ENCODE measurements around the gene GRIN2A. TPM values are rescaled to one million over a fixed set of nuclear protein-coding genes. Genes with fewer than 3 reads are reported as not detected.

The GRIN2A gene
- total and polyA plus RNA-seq, 2 donors (not counting 1 experiment from before 2014, with no cell fraction given): 0.44 TPM; not detected in 1

DNA sequence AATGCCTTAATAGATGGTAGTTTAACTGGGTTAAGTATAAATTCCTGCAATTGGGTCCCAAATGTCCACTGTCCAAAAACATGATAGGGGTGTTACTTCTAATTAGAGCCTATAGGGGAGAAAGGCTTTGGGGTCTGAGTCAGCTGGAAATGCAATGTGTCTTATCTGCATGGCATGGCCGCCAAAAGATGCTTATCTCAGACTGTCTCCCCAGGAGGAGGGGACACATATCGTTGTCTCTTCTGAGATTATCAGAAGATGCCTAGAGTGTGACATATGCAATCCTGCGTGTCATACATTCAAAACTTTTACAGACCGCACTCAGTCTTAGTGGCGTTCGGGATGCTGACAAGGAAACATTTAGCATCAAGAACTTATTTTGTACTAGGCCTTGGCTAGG is 442.9 kb downstream of the GRIN2A start:
- DNase-seq (no peak), ATAC-seq (ENCODE audit: low read depth) (no peak)
- no peaks in the 10 kb centered on the region for H3K27me3 ChIP-seq (replicated peaks in 1 of 4; ENCODE audit: control extremely low read depth in 1 of 4, control insufficient read depth in 3 of 4, insufficient read depth in 4 of 4, low read length in 3 of 4)
- H2AFZ ChIP-seq (ENCODE audit: insufficient read depth, low read depth, low read length, poor library complexity, severe bottlenecking): no peak overlapping the region
- Mint-ChIP-seq H3K9me3 (ENCODE audit: insufficient read depth) (no peaks in the 10 kb centered on the region), H3K27me3 (peaks cover 5% of the 10 kb centered on the region), H3K4me1 (no peaks in the 10 kb centered on the region), H3K4me3 (no peak overlapping the region), H3K27ac (no peak overlapping the region)
- ChIA-PET CTCF (no interaction called here), POLR2A (no interaction called here)
- 93% methylated on average over 6 of the region's 6 CpGs for WGBS (ENCODE audit: insufficient coverage)
- no peak overlapping the region for H3K27ac ChIP-seq (ENCODE audit: low read length in 2 of 2)
- H3K36me3 ChIP-seq (replicated peaks in 1 of 2; ENCODE audit: control extremely low read depth in 1 of 2, control insufficient read depth in 1 of 2, extremely low read depth in 1 of 2, insufficient read depth in 2 of 2, low read length in 1 of 2): no peaks in the 10 kb centered on the region
- TF ChIP-seq, protein P1, sequence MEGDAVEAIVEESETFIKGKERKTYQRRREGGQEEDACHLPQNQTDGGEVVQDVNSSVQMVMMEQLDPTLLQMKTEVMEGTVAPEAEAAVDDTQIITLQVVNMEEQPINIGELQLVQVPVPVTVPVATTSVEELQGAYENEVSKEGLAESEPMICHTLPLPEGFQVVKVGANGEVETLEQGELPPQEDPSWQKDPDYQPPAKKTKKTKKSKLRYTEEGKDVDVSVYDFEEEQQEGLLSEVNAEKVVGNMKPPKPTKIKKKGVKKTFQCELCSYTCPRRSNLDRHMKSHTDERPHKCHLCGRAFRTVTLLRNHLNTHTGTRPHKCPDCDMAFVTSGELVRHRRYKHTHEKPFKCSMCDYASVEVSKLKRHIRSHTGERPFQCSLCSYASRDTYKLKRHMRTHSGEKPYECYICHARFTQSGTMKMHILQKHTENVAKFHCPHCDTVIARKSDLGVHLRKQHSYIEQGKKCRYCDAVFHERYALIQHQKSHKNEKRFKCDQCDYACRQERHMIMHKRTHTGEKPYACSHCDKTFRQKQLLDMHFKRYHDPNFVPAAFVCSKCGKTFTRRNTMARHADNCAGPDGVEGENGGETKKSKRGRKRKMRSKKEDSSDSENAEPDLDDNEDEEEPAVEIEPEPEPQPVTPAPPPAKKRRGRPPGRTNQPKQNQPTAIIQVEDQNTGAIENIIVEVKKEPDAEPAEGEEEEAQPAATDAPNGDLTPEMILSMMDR (IDR thresholded peaks at IDR 0.05): no peak
- no peak for TF ChIP-seq EZH2 (IDR thresholded peaks at IDR 0.05; ENCODE audit: borderline replicate concordance, insufficient read depth, low read depth, low read length, poor library complexity, severe bottlenecking)
- H3K9me3 ChIP-seq (ENCODE audit: control extremely low read depth in 1 of 3, control insufficient read depth in 2 of 3, insufficient read depth in 1 of 3, low read length in 2 of 3): no peaks in the 10 kb centered on the region
- H3K4me3 ChIP-seq (ENCODE audit: control extremely low read depth in 1 of 5, extremely low read depth in 1 of 5, insufficient read depth in 1 of 5, low read depth in 2 of 5, low read length in 4 of 5): no peak overlapping the region
- H4K20me1 ChIP-seq (ENCODE audit: control insufficient read depth, insufficient read depth, low read length, poor library complexity, severe bottlenecking): no peaks in the 10 kb centered on the region
- H3K4me2 ChIP-seq (replicated peaks; ENCODE audit: low read depth, low read length, poor library complexity, severe bottlenecking): no peak overlapping the region
- H3K4me1 ChIP-seq (ENCODE audit: control insufficient read depth in 2 of 2, insufficient read depth in 2 of 2, low read length in 2 of 2): no peaks in the 10 kb centered on the region
- intact Hi-C loops (cut with micrococcal nuclease): no loop called here
- H3K9ac ChIP-seq (ENCODE audit: low read length): no peak overlapping the region
- no peaks in the 10 kb centered on the region for H3K79me2 ChIP-seq (ENCODE audit: control insufficient read depth, insufficient read depth, low read length)

DNA sequence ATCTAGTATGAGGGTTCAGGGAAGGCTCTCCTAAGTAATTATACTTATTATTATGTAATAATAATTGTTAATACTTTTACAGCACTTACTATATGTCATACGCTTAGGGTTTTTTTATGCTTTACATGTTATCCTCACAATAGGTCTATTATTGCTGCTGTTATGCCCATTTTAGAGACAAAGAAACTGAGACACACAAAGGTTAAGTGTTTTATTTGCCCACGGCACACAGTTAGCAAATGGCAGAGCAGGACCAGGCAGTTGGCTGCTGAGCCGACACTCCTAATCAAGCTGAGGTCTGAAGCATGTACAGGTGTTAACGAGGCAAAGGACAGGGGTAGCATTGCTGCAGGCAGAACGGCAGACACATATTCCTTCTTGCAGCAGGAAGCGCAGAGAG is 443.5 kb downstream of the GRIN2A start:
- H2AFZ ChIP-seq (ENCODE audit: insufficient read depth, low read depth, low read length, poor library complexity, severe bottlenecking): no peak overlapping the region
- H4K20me1 ChIP-seq (ENCODE audit: control insufficient read depth, insufficient read depth, low read length, poor library complexity, severe bottlenecking): no peaks in the 10 kb centered on the region
- H3K4me1 ChIP-seq (ENCODE audit: control insufficient read depth in 2 of 2, insufficient read depth in 2 of 2, low read length in 2 of 2): no peaks in the 10 kb centered on the region
- intact Hi-C loops (cut with micrococcal nuclease): no loop called here
- WGBS (ENCODE audit: insufficient coverage): 89% methylated on average over 5 of the region's 6 CpGs
- DNase-seq (no peak), ATAC-seq (ENCODE audit: low read depth) (no peak)
- no peaks in the 10 kb centered on the region for H3K9me3 Mint-ChIP-seq (ENCODE audit: insufficient read depth)
- no peaks in the 10 kb centered on the region for H3K79me2 ChIP-seq (ENCODE audit: control insufficient read depth, insufficient read depth, low read length)
- no peak overlapping the region for H3K4me3 ChIP-seq (ENCODE audit: control extremely low read depth in 1 of 5, extremely low read depth in 1 of 5, insufficient read depth in 1 of 5, low read depth in 2 of 5, low read length in 4 of 5)
- H3K27me3 ChIP-seq (replicated peaks in 1 of 4; ENCODE audit: control extremely low read depth in 1 of 4, control insufficient read depth in 3 of 4, insufficient read depth in 4 of 4, low read length in 3 of 4): no peaks in the 10 kb centered on the region
- ChIA-PET POLR2A (no interaction called here), CTCF (no interaction called here)
- H3K36me3 ChIP-seq (replicated peaks in 1 of 2; ENCODE audit: control extremely low read depth in 1 of 2, control insufficient read depth in 1 of 2, extremely low read depth in 1 of 2, insufficient read depth in 2 of 2, low read length in 1 of 2): no peaks in the 10 kb centered on the region
- no peaks in the 10 kb centered on the region for H3K9me3 ChIP-seq (ENCODE audit: control extremely low read depth in 1 of 3, control insufficient read depth in 2 of 3, insufficient read depth in 1 of 3, low read length in 2 of 3)
- no peak overlapping the region for H3K27ac Mint-ChIP-seq
- H3K4me2 ChIP-seq (replicated peaks; ENCODE audit: low read depth, low read length, poor library complexity, severe bottlenecking): no peak overlapping the region
- H3K27ac ChIP-seq (ENCODE audit: low read length in 2 of 2): no peak overlapping the region
- TF ChIP-seq, protein P1 (IDR thresholded peaks at IDR 0.05): no peak
- TF ChIP-seq EZH2 (IDR thresholded peaks at IDR 0.05; ENCODE audit: borderline replicate concordance, insufficient read depth, low read depth, low read length, poor library complexity, severe bottlenecking): no peak
- H3K27me3 Mint-ChIP-seq: peaks cover 5% of the 10 kb centered on the region
- H3K4me3 Mint-ChIP-seq: no peak overlapping the region
- no peaks in the 10 kb centered on the region for H3K4me1 Mint-ChIP-seq
- no peak overlapping the region for H3K9ac ChIP-seq (ENCODE audit: low read length)
